ENCODE measurements around the gene KSR1. TPM values are rescaled to one million over a fixed set of nuclear protein-coding genes. Genes with fewer than 3 reads are reported as not detected.

Gene KSR1
- total RNA-seq, 4 donors from 2014 or later, result 10.4 to 17.7 (median 13.2) TPM

DNA sequence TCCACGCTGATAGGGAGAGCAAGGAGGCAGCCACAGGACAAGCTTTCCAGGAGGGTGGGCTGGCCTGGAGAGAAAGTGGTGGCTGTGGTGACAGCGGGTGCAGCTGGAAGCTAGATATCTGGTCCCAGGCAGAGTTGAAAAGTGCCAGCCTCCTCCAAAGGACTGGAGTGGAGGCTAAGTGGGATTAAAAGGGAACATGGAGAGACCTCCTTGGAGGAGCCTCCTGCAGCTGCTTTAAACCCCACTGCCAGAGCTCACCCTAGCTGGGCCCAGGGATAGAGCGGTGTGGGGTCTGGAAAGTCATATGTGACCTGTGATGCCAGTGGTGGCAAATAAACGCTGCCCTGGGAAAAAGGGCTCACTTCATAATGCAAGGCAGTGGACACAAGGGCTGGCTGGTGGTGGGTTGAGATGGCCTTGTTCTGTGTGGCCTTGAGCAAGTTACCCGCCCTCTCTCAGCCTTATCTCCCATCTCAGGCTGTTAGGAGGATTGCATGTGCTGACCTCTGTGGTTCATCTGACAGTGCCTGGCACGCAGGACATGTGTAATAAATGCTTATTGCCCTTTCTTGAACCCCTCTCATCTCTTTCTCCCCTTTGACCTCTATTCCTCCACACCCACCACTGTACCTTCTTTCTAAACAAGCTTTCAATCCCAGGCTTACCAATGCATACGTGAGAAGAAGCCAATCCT lies 113.8 kb downstream of the KSR1 start:
- H3K4me1 ChIP-seq, result peaks cover 69 to 81% of the 10 kb centered on the region in 2 donors
- no peak overlapping the region for H3K4me3 ChIP-seq
- TF ChIP-seq, protein P1, sequence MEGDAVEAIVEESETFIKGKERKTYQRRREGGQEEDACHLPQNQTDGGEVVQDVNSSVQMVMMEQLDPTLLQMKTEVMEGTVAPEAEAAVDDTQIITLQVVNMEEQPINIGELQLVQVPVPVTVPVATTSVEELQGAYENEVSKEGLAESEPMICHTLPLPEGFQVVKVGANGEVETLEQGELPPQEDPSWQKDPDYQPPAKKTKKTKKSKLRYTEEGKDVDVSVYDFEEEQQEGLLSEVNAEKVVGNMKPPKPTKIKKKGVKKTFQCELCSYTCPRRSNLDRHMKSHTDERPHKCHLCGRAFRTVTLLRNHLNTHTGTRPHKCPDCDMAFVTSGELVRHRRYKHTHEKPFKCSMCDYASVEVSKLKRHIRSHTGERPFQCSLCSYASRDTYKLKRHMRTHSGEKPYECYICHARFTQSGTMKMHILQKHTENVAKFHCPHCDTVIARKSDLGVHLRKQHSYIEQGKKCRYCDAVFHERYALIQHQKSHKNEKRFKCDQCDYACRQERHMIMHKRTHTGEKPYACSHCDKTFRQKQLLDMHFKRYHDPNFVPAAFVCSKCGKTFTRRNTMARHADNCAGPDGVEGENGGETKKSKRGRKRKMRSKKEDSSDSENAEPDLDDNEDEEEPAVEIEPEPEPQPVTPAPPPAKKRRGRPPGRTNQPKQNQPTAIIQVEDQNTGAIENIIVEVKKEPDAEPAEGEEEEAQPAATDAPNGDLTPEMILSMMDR (IDR thresholded peaks at IDR 0.05 in 4 of 5, conservative IDR thresholded peaks at IDR 0.05 in 1 of 5), result no peak
- no peak for TF ChIP-seq POLR2A (IDR thresholded peaks at IDR 0.05)
- in situ Hi-C loops (cut with MboI; ENCODE audit: low sequenced_read_pairs in 4 of 4), result no loop called here
- no peaks in the 10 kb centered on the region for H3K36me3 ChIP-seq
- no peak for ATAC-seq
- intact Hi-C loops (cut with DNase I; ENCODE audit: low total_unique reads), result loop anchor here (1.0 to 10.0 kb wide), 6 partner anchors 31 to 325 kb away; partner anchors contain the start of gene KSR1
- H3K27ac ChIP-seq, result peak overlapping the region; percentile 95 to 99 (median 97)
- no peak for DNase-seq
- H3K9me3 ChIP-seq, result no peaks in the 10 kb centered on the region
- no peaks in the 10 kb centered on the region for H3K27me3 ChIP-seq

DNA sequence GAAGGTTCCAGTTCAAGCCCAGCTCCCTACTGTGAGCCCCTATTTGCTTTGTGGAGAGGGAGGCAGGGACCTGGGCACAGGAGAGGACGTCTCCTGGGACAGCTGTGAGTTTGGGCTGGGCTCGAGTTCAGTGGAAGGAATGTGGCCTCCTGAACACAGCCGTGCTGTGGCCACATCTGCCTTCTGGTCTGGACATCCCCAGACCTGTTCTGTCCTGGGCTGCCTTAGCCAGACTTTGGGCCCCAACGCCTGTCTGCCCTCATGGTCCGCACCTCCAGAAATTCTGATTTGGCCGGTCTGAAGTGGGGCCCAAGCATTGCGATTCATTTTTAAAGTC lies 114.3 kb downstream of the KSR1 start:
- no peak for DNase-seq
- in situ Hi-C loops (cut with MboI; ENCODE audit: low sequenced_read_pairs in 4 of 4), result no loop called here
- Histone ChIP-seq H3K27ac (peak overlapping the region; percentile 95 to 99 (median 97)), H3K4me3 (no peak overlapping the region), H3K36me3 (no peaks in the 10 kb centered on the region), H3K4me1 (peaks cover 69 to 83% of the 10 kb centered on the region in 2 donors), H3K27me3 (no peaks in the 10 kb centered on the region), H3K9me3 (no peaks in the 10 kb centered on the region)
- TF ChIP-seq, protein P1 (IDR thresholded peaks at IDR 0.05 in 4 of 5, conservative IDR thresholded peaks at IDR 0.05 in 1 of 5), result no peak
- TF ChIP-seq POLR2A (IDR thresholded peaks at IDR 0.05), result no peak
- no peak for ATAC-seq
- intact Hi-C loops (cut with DNase I; ENCODE audit: low total_unique reads), result loop anchor here (2.0 to 5.0 kb wide), 3 partner anchors 72 to 326 kb away; no protein-coding TSS in a partner anchor

DNA sequence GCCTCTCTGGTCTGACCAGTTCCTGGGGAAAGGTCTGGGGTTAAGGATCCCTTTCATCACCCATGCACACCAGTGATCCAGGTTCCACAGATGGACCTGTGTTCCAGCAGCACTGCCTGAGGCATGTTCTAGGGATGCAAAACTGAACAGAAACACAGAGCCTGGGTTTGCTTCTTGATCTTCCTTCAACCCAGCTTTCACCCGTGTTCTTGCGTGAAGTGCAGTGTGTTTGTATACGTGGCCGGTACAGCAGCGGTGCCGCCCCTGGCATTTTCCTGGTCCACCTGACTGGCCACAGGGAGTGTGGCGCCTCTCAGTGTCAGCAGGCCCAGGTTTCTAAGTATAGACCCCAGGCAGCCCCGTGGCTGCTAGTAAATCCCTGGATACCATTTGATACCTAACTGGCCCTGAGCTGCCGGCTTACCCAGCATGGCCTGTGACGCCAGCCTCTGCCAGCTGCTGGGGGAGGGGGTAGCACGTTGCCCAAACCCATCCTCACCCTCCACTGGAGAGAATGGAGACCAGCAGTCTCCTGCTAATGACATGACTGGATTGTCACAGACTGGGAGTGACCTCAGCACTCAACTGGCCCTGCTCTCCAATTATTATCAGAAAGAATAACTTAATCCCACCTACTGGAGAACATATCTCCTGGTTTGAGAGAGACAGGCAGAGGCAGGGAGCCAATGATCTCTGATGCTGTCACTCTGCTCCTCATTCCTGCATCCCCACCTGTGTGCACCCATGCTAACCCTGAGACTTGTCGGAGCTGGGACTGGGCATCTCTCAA lies 115.5 kb downstream of the KSR1 start:
- ATAC-seq (peak; percentile 81 to 82), DNase-seq (peak; percentile 85 to 96)
- no peak overlapping the region for H3K4me3 ChIP-seq
- H3K27ac ChIP-seq, result peak overlapping the region; percentile 95 to 99 (median 97)
- intact Hi-C loops (cut with DNase I; ENCODE audit: low total_unique reads) (loop anchor here (1.0 to 5.0 kb wide), 5 partner anchors 71 to 327 kb away; no protein-coding TSS in a partner anchor), in situ Hi-C loops (cut with MboI; ENCODE audit: low sequenced_read_pairs in 4 of 4) (no loop called here)
- no peaks in the 10 kb centered on the region for H3K36me3 ChIP-seq
- H3K4me1 ChIP-seq, result peaks cover 59 to 81% of the 10 kb centered on the region in 2 donors
- no peaks in the 10 kb centered on the region for H3K9me3 ChIP-seq
- TF ChIP-seq, protein P1 (IDR thresholded peaks at IDR 0.05 in 4 of 5, conservative IDR thresholded peaks at IDR 0.05 in 1 of 5), result peak in 1 of 5 experiments; percentile 7
- TF ChIP-seq POLR2A (IDR thresholded peaks at IDR 0.05), result peak; percentile 63 to 64
- H3K27me3 ChIP-seq, result no peaks in the 10 kb centered on the region

DNA sequence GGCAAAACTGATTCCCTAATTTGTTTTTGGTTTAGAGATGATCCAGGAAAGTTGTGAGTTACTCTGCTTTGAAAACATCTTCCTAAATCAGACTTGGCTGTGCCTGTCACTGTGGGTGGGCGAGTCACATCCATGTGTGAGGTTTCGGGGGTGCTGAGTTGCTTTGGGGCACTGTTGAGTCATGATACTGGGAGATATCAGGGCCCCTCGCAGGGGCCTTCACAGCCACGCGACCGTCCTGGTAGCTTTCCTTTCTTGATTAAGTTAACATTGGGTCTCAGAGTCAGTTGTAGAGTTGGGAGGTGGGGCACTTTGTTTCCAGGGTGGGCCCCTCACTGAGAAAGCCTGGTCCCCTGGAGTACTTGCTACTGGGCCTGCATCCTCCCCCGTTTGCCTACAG lies 116.4 kb downstream of the KSR1 start:
- Histone ChIP-seq H3K27ac (peak overlapping the region; percentile 95 to 99 (median 97)), H3K4me3 (no peak overlapping the region), H3K36me3 (no peaks in the 10 kb centered on the region), H3K9me3 (no peaks in the 10 kb centered on the region), H3K27me3 (no peaks in the 10 kb centered on the region), H3K4me1 (peaks cover 61 to 81% of the 10 kb centered on the region in 2 donors)
- TF ChIP-seq, protein P1 (IDR thresholded peaks at IDR 0.05 in 4 of 5, conservative IDR thresholded peaks at IDR 0.05 in 1 of 5), result no peak
- TF ChIP-seq POLR2A (IDR thresholded peaks at IDR 0.05), result no peak
- intact Hi-C loops (cut with DNase I; ENCODE audit: low total_unique reads) (loop anchor here (2.0 to 5.0 kb wide), 3 partner anchors 70 to 252 kb away; no protein-coding TSS in a partner anchor), in situ Hi-C loops (cut with MboI; ENCODE audit: low sequenced_read_pairs in 4 of 4) (no loop called here)
- DNase-seq (no peak), ATAC-seq (no peak)

Measured in gastrocnemius medialis (tissue), 4 donors.